ENCODE measurements around the gene HIP1R.

Gene HIP1R

GRCh38 chr12:122855071-122855829, 20.0 kb downstream of the HIP1R start:
- Histone ChIP-seq H3K27ac (ENCODE audit: low read depth, low read length) (no peak overlapping the region), H3K27me3 (ENCODE audit: control insufficient read depth in 1 of 2, insufficient read depth in 2 of 2, low read length in 2 of 2) (no peaks in the 10 kb centered on the region), H3K4me3 (ENCODE audit: low read depth in 1 of 2, low read length in 2 of 2) (no peak overlapping the region), H3K9ac (ENCODE audit: low read depth in 1 of 2, low read length in 2 of 2) (no peak overlapping the region), H3K36me3 (ENCODE audit: control insufficient read depth in 1 of 2, insufficient read depth in 2 of 2, low read length in 2 of 2) (peaks cover 17 to 67% of the 10 kb centered on the region in 2 donors), H3K9me3 (ENCODE audit: control insufficient read depth in 1 of 2, low read length in 2 of 2) (no peaks in the 10 kb centered on the region), H3K4me1 (ENCODE audit: control insufficient read depth in 1 of 2, insufficient read depth in 2 of 2, low read length in 2 of 2) (peaks cover 0 to 4% of the 10 kb centered on the region in 2 donors)

GRCh38 chr12:122855928-122856831, 20.9 kb downstream of the HIP1R start:
- Histone ChIP-seq H3K27me3 (ENCODE audit: control insufficient read depth in 1 of 2, insufficient read depth in 2 of 2, low read length in 2 of 2) (no peaks in the 10 kb centered on the region), H3K36me3 (ENCODE audit: control insufficient read depth in 1 of 2, insufficient read depth in 2 of 2, low read length in 2 of 2) (peaks cover 17 to 66% of the 10 kb centered on the region in 2 donors), H3K27ac (ENCODE audit: low read depth, low read length) (no peak overlapping the region), H3K4me1 (ENCODE audit: control insufficient read depth in 1 of 2, insufficient read depth in 2 of 2, low read length in 2 of 2) (peaks cover 0 to 4% of the 10 kb centered on the region in 2 donors), H3K4me3 (ENCODE audit: low read depth in 1 of 2, low read length in 2 of 2) (no peak overlapping the region), H3K9ac (ENCODE audit: low read depth in 1 of 2, low read length in 2 of 2) (no peak overlapping the region), H3K9me3 (ENCODE audit: control insufficient read depth in 1 of 2, low read length in 2 of 2) (no peaks in the 10 kb centered on the region)

GRCh38 chr12:122856999-122857671, 21.9 kb downstream of the HIP1R start:
- H3K27ac ChIP-seq (ENCODE audit: low read depth, low read length): no peak overlapping the region
- H3K9ac ChIP-seq (ENCODE audit: low read depth in 1 of 2, low read length in 2 of 2): no peak overlapping the region
- H3K27me3 ChIP-seq (ENCODE audit: control insufficient read depth in 1 of 2, insufficient read depth in 2 of 2, low read length in 2 of 2): no peaks in the 10 kb centered on the region
- H3K36me3 ChIP-seq (ENCODE audit: control insufficient read depth in 1 of 2, insufficient read depth in 2 of 2, low read length in 2 of 2): peaks cover 23 to 64% of the 10 kb centered on the region in 2 donors
- H3K4me3 ChIP-seq (ENCODE audit: low read depth in 1 of 2, low read length in 2 of 2): no peak overlapping the region
- no peaks in the 10 kb centered on the region for H3K9me3 ChIP-seq (ENCODE audit: control insufficient read depth in 1 of 2, low read length in 2 of 2)
- peaks cover 4 to 11% of the 10 kb centered on the region in 2 donors for H3K4me1 ChIP-seq (ENCODE audit: control insufficient read depth in 1 of 2, insufficient read depth in 2 of 2, low read length in 2 of 2)

GRCh38 chr12:122858171-122858570, 22.9 kb downstream of the HIP1R start:
- Histone ChIP-seq H3K4me1 (ENCODE audit: control insufficient read depth in 1 of 2, insufficient read depth in 2 of 2, low read length in 2 of 2) (peaks cover 13 to 20% of the 10 kb centered on the region in 2 donors), H3K36me3 (ENCODE audit: control insufficient read depth in 1 of 2, insufficient read depth in 2 of 2, low read length in 2 of 2) (peaks cover 23 to 59% of the 10 kb centered on the region in 2 donors), H3K9me3 (ENCODE audit: control insufficient read depth in 1 of 2, low read length in 2 of 2) (no peaks in the 10 kb centered on the region), H3K27ac (ENCODE audit: low read depth, low read length) (no peak overlapping the region), H3K4me3 (ENCODE audit: low read depth in 1 of 2, low read length in 2 of 2) (no peak overlapping the region), H3K9ac (ENCODE audit: low read depth in 1 of 2, low read length in 2 of 2) (no peak overlapping the region), H3K27me3 (ENCODE audit: control insufficient read depth in 1 of 2, insufficient read depth in 2 of 2, low read length in 2 of 2) (no peaks in the 10 kb centered on the region)

- peaks cover 18 to 26% of the 10 kb centered on the region in 2 donors for H3K4me1 ChIP-seq (ENCODE audit: control insufficient read depth in 1 of 2, insufficient read depth in 2 of 2, low read length in 2 of 2)
- no peak overlapping the region for H3K4me3 ChIP-seq (ENCODE audit: low read depth in 1 of 2, low read length in 2 of 2)
- no peak overlapping the region for H3K27ac ChIP-seq (ENCODE audit: low read depth, low read length)
- H3K36me3 ChIP-seq (ENCODE audit: control insufficient read depth in 1 of 2, insufficient read depth in 2 of 2, low read length in 2 of 2): peaks cover 23 to 61% of the 10 kb centered on the region in 2 donors
- H3K9ac ChIP-seq (ENCODE audit: low read depth in 1 of 2, low read length in 2 of 2): no peak overlapping the region
- no peaks in the 10 kb centered on the region for H3K9me3 ChIP-seq (ENCODE audit: control insufficient read depth in 1 of 2, low read length in 2 of 2)
- no peaks in the 10 kb centered on the region for H3K27me3 ChIP-seq (ENCODE audit: control insufficient read depth in 1 of 2, insufficient read depth in 2 of 2, low read length in 2 of 2)
Observed at GRCh38 chr12:122858591-122859302, 23.5 kb downstream of the HIP1R start.

- no peak overlapping the region for H3K27ac ChIP-seq (ENCODE audit: low read depth, low read length)
- no peaks in the 10 kb centered on the region for H3K9me3 ChIP-seq (ENCODE audit: control insufficient read depth in 1 of 2, low read length in 2 of 2)
- H3K27me3 ChIP-seq (ENCODE audit: control insufficient read depth in 1 of 2, insufficient read depth in 2 of 2, low read length in 2 of 2): no peaks in the 10 kb centered on the region
- H3K4me1 ChIP-seq (ENCODE audit: control insufficient read depth in 1 of 2, insufficient read depth in 2 of 2, low read length in 2 of 2): peaks cover 18 to 26% of the 10 kb centered on the region in 2 donors
- peaks cover 23 to 60% of the 10 kb centered on the region in 2 donors for H3K36me3 ChIP-seq (ENCODE audit: control insufficient read depth in 1 of 2, insufficient read depth in 2 of 2, low read length in 2 of 2)
- H3K9ac ChIP-seq (ENCODE audit: low read depth in 1 of 2, low read length in 2 of 2): no peak overlapping the region
- no peak overlapping the region for H3K4me3 ChIP-seq (ENCODE audit: low read depth in 1 of 2, low read length in 2 of 2)
Observed at GRCh38 chr12:122859303-122860039, 24.2 kb downstream of the HIP1R start.

- Histone ChIP-seq H3K36me3 (ENCODE audit: control insufficient read depth in 1 of 2, insufficient read depth in 2 of 2, low read length in 2 of 2) (peaks cover 17 to 59% of the 10 kb centered on the region in 2 donors), H3K9me3 (ENCODE audit: control insufficient read depth in 1 of 2, low read length in 2 of 2) (no peaks in the 10 kb centered on the region), H3K27ac (ENCODE audit: low read depth, low read length) (no peak overlapping the region), H3K9ac (ENCODE audit: low read depth in 1 of 2, low read length in 2 of 2) (no peak overlapping the region), H3K4me3 (ENCODE audit: low read depth in 1 of 2, low read length in 2 of 2) (no peak overlapping the region), H3K27me3 (ENCODE audit: control insufficient read depth in 1 of 2, insufficient read depth in 2 of 2, low read length in 2 of 2) (no peaks in the 10 kb centered on the region), H3K4me1 (ENCODE audit: control insufficient read depth in 1 of 2, insufficient read depth in 2 of 2, low read length in 2 of 2) (peaks cover 18 to 26% of the 10 kb centered on the region in 2 donors)
Observed at GRCh38 chr12:122860040-122860853, 25.0 kb downstream of the HIP1R start.

GRCh38 chr12:122860854-122861586, 25.8 kb downstream of the HIP1R start:
- H3K36me3 ChIP-seq (ENCODE audit: control insufficient read depth in 1 of 2, insufficient read depth in 2 of 2, low read length in 2 of 2): peaks cover 11 to 53% of the 10 kb centered on the region in 2 donors
- no peak overlapping the region for H3K4me3 ChIP-seq (ENCODE audit: low read depth in 1 of 2, low read length in 2 of 2)
- H3K4me1 ChIP-seq (ENCODE audit: control insufficient read depth in 1 of 2, insufficient read depth in 2 of 2, low read length in 2 of 2): peaks cover 18 to 26% of the 10 kb centered on the region in 2 donors
- H3K9me3 ChIP-seq (ENCODE audit: control insufficient read depth in 1 of 2, low read length in 2 of 2): no peaks in the 10 kb centered on the region
- no peak overlapping the region for H3K27ac ChIP-seq (ENCODE audit: low read depth, low read length)
- no peaks in the 10 kb centered on the region for H3K27me3 ChIP-seq (ENCODE audit: control insufficient read depth in 1 of 2, insufficient read depth in 2 of 2, low read length in 2 of 2)
- H3K9ac ChIP-seq (ENCODE audit: low read depth in 1 of 2, low read length in 2 of 2): no peak overlapping the region
